Measurements from ENCODE around the gene RPS6KB1. TPM values are rescaled to one million over a fixed set of nuclear protein-coding genes. Genes with fewer than 3 reads are reported as not detected.

RPS6KB1 gene
- total and polyA plus RNA-seq, 2 of the 8 experiments (the other 6 are each of a cell fraction or from before 2014, with no cell fraction given), result 3.4 to 28.4 TPM

GRCh38 chr17:59972778-59973177 lies 79.9 kb downstream of the RPS6KB1 start:
- no peak overlapping the region for H2AK5ac ChIP-seq (ENCODE audit: low read depth, low read length)
- no peak overlapping the region for H3K4me2 ChIP-seq (ENCODE audit: insufficient read depth in 1 of 2, low read depth in 2 of 2, low read length in 2 of 2)
- no peak overlapping the region for H2BK12ac ChIP-seq (ENCODE audit: low read depth, low read length)
- H4K8ac ChIP-seq (ENCODE audit: extremely low read depth, insufficient read depth, low read length), result no peak overlapping the region
- H3K4me1 ChIP-seq (replicated peaks in 1 of 4; ENCODE audit: control insufficient read depth in 3 of 4, insufficient read depth in 4 of 4, low read length in 3 of 4), result no peaks in the 10 kb centered on the region
- no peak overlapping the region for H2BK20ac ChIP-seq (ENCODE audit: low read length)
- H3K23ac ChIP-seq (ENCODE audit: insufficient read length), result no peak overlapping the region
- no peak overlapping the region for H2BK5ac ChIP-seq (ENCODE audit: low read depth, low read length)
- no peaks in the 10 kb centered on the region for H3K79me1 ChIP-seq (ENCODE audit: low read depth, low read length)
- H3K9ac ChIP-seq (replicated peaks in 1 of 4; ENCODE audit: extremely low read depth in 1 of 4, low read depth in 3 of 4, low read length in 3 of 4), result no peak overlapping the region
- H3K36me3 ChIP-seq (ENCODE audit: control insufficient read depth in 2 of 4, insufficient read depth in 4 of 4, low read length in 3 of 4), result no peaks in the 10 kb centered on the region
- no peaks in the 10 kb centered on the region for H3K23me2 ChIP-seq (ENCODE audit: low read depth, low read length)
- no peak overlapping the region for H3K27ac ChIP-seq (ENCODE audit: low read depth, low read length)
- H4K5ac ChIP-seq (ENCODE audit: insufficient read length, low read depth, low read length), result no peak overlapping the region
- H4K91ac ChIP-seq (replicated peaks; ENCODE audit: insufficient read length, low read length), result no peak overlapping the region
- DNase-seq (ENCODE audit: low read depth in 1 of 2, low spot score in 2 of 2) (no peak), FAIRE-seq (no peak)
- POLR2A ChIA-PET (ENCODE audit: partially characterized antibody), result no interaction called here
- no peak overlapping the region for H2AFZ ChIP-seq (ENCODE audit: low read length)
- WGBS, 2 experiments (ENCODE audit: extremely low coverage in 1 of 2, insufficient coverage in 1 of 2, insufficient read length in 1 of 2, insufficient replicate concordance in 2 of 2, low coverage in 1 of 2, low lambda C conversion rate in 2 of 2, missing lambda C conversion rate in 1 of 2), result 88% methylated on average over 1 of the region's 1 CpG; no CpG with 5 or more reads in 1 of the 2 experiments
- no peak overlapping the region for H3K4ac ChIP-seq (replicated peaks; ENCODE audit: insufficient read length, low read depth, low read length)
- no peak overlapping the region for H3K56ac ChIP-seq (replicated peaks; ENCODE audit: insufficient read length, low read depth, low read length)
- no peak overlapping the region for H2BK15ac ChIP-seq (ENCODE audit: low read length)
- no peak overlapping the region for H2BK120ac ChIP-seq (replicated peaks; ENCODE audit: low read depth, low read length)
- H3K79me2 ChIP-seq (ENCODE audit: control insufficient read depth in 1 of 2, insufficient read depth in 2 of 2, low read length in 2 of 2), result no peaks in the 10 kb centered on the region
- H3K4me3 ChIP-seq (ENCODE audit: extremely low read depth in 1 of 4, insufficient read depth in 2 of 4, low read depth in 3 of 4, low read length in 4 of 4), result no peak overlapping the region
- H3K18ac ChIP-seq (ENCODE audit: extremely low read depth, low read length), result no peak overlapping the region
- no peaks in the 10 kb centered on the region for H4K20me1 ChIP-seq (replicated peaks in 1 of 2; ENCODE audit: control insufficient read depth in 1 of 2, insufficient read depth in 2 of 2, low read length in 2 of 2)
- H3K14ac ChIP-seq (ENCODE audit: insufficient read length), result no peak overlapping the region
- H3K27me3 ChIP-seq (replicated peaks in 1 of 4; ENCODE audit: control insufficient read depth in 3 of 4, extremely low read depth in 1 of 4, insufficient read depth in 3 of 4, low read length in 3 of 4), result no peaks in the 10 kb centered on the region
- CTCF ChIA-PET (ENCODE audit: partially characterized antibody), result interaction anchor here (0.9 kb wide), 1 partner anchor 38 kb away, joined by 3 read pairs; no protein-coding TSS in a partner anchor
- no peaks in the 10 kb centered on the region for H3K9me3 ChIP-seq (ENCODE audit: insufficient read depth in 2 of 2, low read depth in 1 of 2, low read length in 1 of 2)
- no peak for TF ChIP-seq POU5F1 (IDR thresholded peaks at IDR 0.05; ENCODE audit: low read depth, low read length)
- no peak for TF ChIP-seq KDM4A (IDR thresholded peaks at IDR 0.05; ENCODE audit: low read depth, low read length, severe bottlenecking)
- TF ChIP-seq SAP30 (IDR thresholded peaks at IDR 0.05; ENCODE audit: insufficient read depth, insufficient replicate concordance, low read length), result no peak
- no peak for TF ChIP-seq SIN3A (conservative IDR thresholded peaks at IDR 0.05 in 1 of 2, IDR thresholded peaks at IDR 0.05 in 1 of 2; ENCODE audit: low read depth in 1 of 2, low read length in 2 of 2)

All from H1 (cell line).